H4 (cell line): ENCODE data around the gene FLT1. TPM values are rescaled to one million over a fixed set of nuclear protein-coding genes. Genes with fewer than 3 reads are reported as not detected.

Experiments
- DNase-seq: peaks from one replicate; pipeline ENCODE4 v3.0.0-alpha.2; 2015; ENCODE audit warnings: low spot score
- total RNA-seq: library from RNA; depleted of rRNA; stranded (reverse); fragments of >200 nt; shearing (Covaris generic); gene quantifications from 2 replicates; pipeline ENCODE4 v1.2.3, GENCODE V29; 2014

Gene FLT1
- total RNA-seq, 1 experiment from 2014 or later: 0.43 TPM

- no peak for DNase-seq
Measured at GRCh38 chr13:28387740-28388501, 107.0 kb downstream of the FLT1 start.

GRCh38 chr13:28385362-28385761 is 109.6 kb downstream of the FLT1 start:
- DNase-seq: no peak

GRCh38 chr13:28384789-28385188 is 110.1 kb downstream of the FLT1 start:
- DNase-seq: no peak

GRCh38 chr13:28380319-28380718 is 114.6 kb downstream of the FLT1 start:
- DNase-seq: no peak

- DNase-seq: no peak
Measured at GRCh38 chr13:28379371-28380083, 115.4 kb downstream of the FLT1 start.

GRCh38 chr13:28376604-28377003 is 118.3 kb downstream of the FLT1 start:
- no peak for DNase-seq

GRCh38 chr13:28375250-28375930 is 119.5 kb downstream of the FLT1 start:
- no peak for DNase-seq

GRCh38 chr13:28373810-28374209 is 121.1 kb downstream of the FLT1 start:
- DNase-seq: no peak

- no peak for DNase-seq
Measured at GRCh38 chr13:28370448-28370847, 124.5 kb downstream of the FLT1 start.

- no peak for DNase-seq
Measured at GRCh38 chr13:28358708-28359107, 136.2 kb downstream of the FLT1 start.

- DNase-seq: no peak
Measured at GRCh38 chr13:28357911-28358433, 137.0 kb downstream of the FLT1 start.

- DNase-seq: peak; percentile 14
Measured at GRCh38 chr13:28357247-28357825, 137.6 kb downstream of the FLT1 start.

GRCh38 chr13:28356561-28357021 is 138.3 kb downstream of the FLT1 start:
- no peak for DNase-seq

GRCh38 chr13:28355822-28356371 is 139.0 kb downstream of the FLT1 start:
- no peak for DNase-seq

- DNase-seq: no peak
Measured at GRCh38 chr13:28355046-28355821, 139.7 kb downstream of the FLT1 start.

- no peak for DNase-seq
Measured at GRCh38 chr13:28353679-28354078, 141.2 kb downstream of the FLT1 start.

- no peak for DNase-seq
Measured at GRCh38 chr13:28349907-28350654, 144.8 kb downstream of the FLT1 start.

- DNase-seq: no peak
Measured at GRCh38 chr13:28349371-28349770, 145.6 kb downstream of the FLT1 start.

GRCh38 chr13:28347456-28348371 is 147.2 kb downstream of the FLT1 start:
- DNase-seq: no peak
